Posterior vena cava (tissue), 2 donors: ENCODE data around the gene PNPLA5. TPM values are rescaled to one million over a fixed set of nuclear protein-coding genes. Genes with fewer than 3 reads are reported as not detected.
"Not testable (repeated sequence)": the region's sequence is repeated elsewhere in the genome, so short reads cannot be mapped to it uniquely, and the experiment has no call there.

Experiments
- DNase-seq: peaks from one replicate; pipeline ENCODE4 v3.0.0-alpha.2; 2020; ENCODE audit warnings: low spot score
- intact Hi-C, 2 donors: fragments of 100-400 bp; cut with DNase I; formaldehyde crosslinking; loops; one replicate each; pipeline versions ENCODE4 v1.14.1 to v1.14.2; 2022 to 2023
- total RNA-seq, 2 donors: library from RNA; stranded (reverse); fragmentation: NEBNext Ultra II Directional; extraction: Animal tissue kit (Norgen Biotek cat#: 25700); gene quantifications; one replicate each; pipeline ENCODE4 v1.2.1, GENCODE V29; 2021
- donor health status: DM: yes; HTN: yes; CAD: no.
- donor health status: DM: yes; HTN: yes; CAD: no.

Gene PNPLA5
- total RNA-seq, 2 donors from 2014 or later: not detected

DNA sequence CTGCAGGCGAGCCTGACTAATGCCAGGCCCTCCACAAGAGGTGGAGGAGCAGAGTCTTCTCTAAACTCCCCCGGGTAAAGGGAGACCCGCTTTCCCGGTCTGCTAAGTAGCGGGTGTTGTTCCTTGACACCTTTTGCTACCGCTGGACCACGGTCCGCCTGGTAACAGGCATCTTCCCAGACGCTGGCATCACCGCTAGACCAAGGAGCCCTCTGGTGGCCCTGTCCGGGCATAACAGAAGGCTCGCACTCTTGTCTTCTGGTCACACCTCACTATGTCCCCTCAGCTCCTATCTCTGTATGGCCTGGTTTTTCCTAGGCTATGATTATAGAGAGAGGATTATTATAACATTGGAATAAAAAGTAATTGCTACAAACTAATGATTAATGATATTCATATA is 12.6 kb upstream of the PNPLA5 start:
- intact Hi-C loops, DNase-seq: not testable (repeated sequence)

- DNase-seq, intact Hi-C loops: not testable (repeated sequence)
Observed at GRCh38 chr22:43903033-43903432, 11.2 kb upstream of the PNPLA5 start.

- DNase-seq: no peak
- intact Hi-C loops: no loop called here
Observed at GRCh38 chr22:43901976-43902643, 10.3 kb upstream of the PNPLA5 start.

GRCh38 chr22:43900206-43900605 is 8.4 kb upstream of the PNPLA5 start:
- intact Hi-C loops: no loop called here
- no peak for DNase-seq

GRCh38 chr22:43897751-43898261 is 6.0 kb upstream of the PNPLA5 start:
- no peak for DNase-seq
- intact Hi-C loops: no loop called here

GRCh38 chr22:43895986-43896645 is 4.3 kb upstream of the PNPLA5 start:
- DNase-seq: no peak
- intact Hi-C loops: no loop called here

- peak; percentile 32 for DNase-seq
- intact Hi-C loops: no loop called here
Observed at GRCh38 chr22:43894122-43894521, 2.3 kb upstream of the PNPLA5 start.

- DNase-seq: peak; percentile 62
- intact Hi-C loops: no loop called here
Observed at GRCh38 chr22:43893266-43893665, 1.5 kb upstream of the PNPLA5 start.

GRCh38 chr22:43892183-43892894 is 526 bp upstream of the PNPLA5 start:
- intact Hi-C loops: no loop called here
- DNase-seq: peak; percentile 63

GRCh38 chr22:43890901-43891331 is 897 bp downstream of the PNPLA5 start:
- intact Hi-C loops: no loop called here
- peak; percentile 75 for DNase-seq

GRCh38 chr22:43889860-43890253 is 2.0 kb downstream of the PNPLA5 start:
- intact Hi-C loops: loop anchor here in 1 of 2 donors (5.0 kb wide), 1 partner anchor 503 kb away; no protein-coding TSS in a partner anchor
- peak; percentile 59 for DNase-seq

DNA sequence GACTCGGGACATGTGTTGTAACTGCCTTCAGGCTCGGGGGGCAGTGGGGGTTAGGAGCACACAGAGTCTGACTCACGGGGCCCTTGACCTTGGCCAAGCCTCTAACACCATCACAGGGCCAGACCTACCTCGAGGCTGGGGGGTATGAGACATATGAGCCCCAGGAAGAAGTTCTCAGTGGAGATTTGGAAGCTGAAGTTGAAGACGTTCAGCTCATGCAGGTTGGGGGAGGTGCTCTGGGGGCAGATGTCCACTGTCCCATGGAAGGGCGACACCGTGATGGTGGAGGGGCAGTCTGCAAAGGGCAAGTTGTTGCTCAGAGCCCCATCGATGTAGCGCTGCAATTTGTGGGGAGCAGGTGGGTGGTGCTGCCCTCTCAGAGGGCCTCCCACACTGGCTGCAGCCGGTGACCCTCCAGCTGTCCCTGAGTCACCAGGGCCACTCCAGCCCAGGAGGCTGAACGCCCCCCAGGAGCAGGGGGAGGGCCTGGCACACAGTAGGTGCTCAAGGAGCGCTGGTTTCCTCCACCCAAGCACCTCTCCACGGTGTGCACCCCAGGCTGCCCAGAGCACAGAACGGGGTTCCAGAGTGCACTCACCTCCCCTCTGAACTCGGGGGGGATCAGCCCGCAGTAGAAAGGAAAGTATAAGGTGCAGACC is 2.5 kb downstream of the PNPLA5 start:
- DNase-seq: peak; percentile 61
- intact Hi-C loops: loop anchor here in 1 of 2 donors (5.0 kb wide), 1 partner anchor 502 kb away; no protein-coding TSS in a partner anchor

DNA sequence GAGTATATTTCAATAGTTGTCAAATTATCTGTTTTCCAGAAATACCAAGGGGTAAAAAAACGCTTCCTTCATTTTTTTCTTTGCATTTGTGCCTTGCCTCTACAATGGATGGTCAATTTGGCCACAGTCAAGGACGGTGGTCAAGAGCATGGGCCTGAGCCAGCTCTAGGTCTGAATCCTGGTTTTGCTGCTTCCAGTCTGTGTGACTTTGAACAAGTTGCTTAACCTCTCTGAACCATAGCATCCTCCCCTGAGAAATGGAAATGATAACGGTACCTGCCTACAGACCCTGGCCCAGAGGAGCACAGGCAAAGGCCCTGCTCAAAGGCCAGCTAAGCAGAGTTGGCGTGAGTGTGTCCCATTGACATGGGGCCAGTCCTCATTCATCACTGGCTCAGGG is 3.1 kb downstream of the PNPLA5 start:
- intact Hi-C loops: loop anchor here in 1 of 2 donors (5.0 kb wide), 1 partner anchor 501 kb away; no protein-coding TSS in a partner anchor
- peak; percentile 29 for DNase-seq

DNA sequence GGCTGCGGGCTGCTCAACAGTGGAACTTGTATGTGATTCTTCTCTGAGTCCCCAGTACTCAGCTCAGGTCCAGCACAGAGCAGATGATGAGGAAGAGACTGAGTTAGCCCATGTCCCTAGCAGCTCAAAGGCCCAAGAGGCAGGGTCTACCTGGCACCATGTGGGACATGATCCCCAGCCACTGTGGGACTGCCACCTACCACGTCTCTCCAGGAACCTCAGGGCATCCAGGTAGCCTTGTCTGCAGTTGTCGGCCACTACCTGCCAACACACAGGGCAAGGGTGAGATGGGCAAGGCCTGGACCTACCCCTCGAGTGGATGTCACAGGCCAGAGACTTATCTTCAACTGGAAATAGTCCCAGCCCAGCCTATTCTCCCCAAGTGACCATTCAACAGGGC is 4.4 kb downstream of the PNPLA5 start:
- intact Hi-C loops: loop anchor here in 1 of 2 donors (5.0 kb wide), 1 partner anchor 500 kb away; no protein-coding TSS in a partner anchor
- peak; percentile 48 for DNase-seq

DNA sequence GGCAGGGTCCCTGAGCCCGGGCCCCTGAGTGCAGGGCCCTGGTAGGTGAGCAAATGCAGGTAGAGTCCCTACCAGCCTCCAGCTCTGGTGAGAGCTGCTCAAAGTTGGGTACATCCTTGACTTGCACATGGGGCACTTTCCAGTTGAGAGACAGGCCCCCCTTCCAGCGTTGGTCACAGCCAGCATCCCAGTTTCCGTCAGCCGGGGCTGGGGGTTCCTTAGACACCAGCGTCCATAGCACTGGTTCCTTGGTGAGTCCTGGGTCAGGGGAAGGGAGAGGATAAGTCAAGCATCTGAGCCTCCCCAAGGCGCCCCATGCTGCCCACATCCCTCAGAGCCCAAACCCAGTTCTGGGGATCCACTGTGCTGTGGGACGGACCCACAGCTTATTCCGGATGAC is 5.6 kb downstream of the PNPLA5 start:
- DNase-seq: peak; percentile 70
- intact Hi-C loops: loop anchor here in 1 of 2 donors (5.0 kb wide), 1 partner anchor 499 kb away; no protein-coding TSS in a partner anchor

DNA sequence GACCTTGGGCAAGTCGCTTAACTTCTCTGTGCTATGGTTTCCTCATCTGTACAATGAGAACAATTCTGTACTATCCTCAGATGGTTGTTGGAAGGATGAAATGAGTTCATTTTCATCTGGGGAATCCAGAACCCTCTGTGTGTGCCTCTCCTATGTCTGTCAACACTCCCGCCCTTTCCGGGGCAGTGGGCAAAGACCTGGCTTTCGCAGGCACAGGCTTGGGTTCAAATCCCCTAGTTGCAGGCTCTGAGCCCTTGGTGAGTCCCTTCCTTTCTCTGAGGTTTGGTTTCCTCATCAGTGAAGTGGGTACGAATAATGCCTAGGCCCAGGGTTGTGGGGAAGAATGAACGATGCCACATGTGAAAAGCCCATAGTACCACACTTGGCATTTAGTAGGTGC is 6.0 kb downstream of the PNPLA5 start:
- peak; percentile 72 for DNase-seq
- intact Hi-C loops: loop anchor here in 1 of 2 donors (5.0 kb wide), 1 partner anchor 498 kb away; no protein-coding TSS in a partner anchor

DNA sequence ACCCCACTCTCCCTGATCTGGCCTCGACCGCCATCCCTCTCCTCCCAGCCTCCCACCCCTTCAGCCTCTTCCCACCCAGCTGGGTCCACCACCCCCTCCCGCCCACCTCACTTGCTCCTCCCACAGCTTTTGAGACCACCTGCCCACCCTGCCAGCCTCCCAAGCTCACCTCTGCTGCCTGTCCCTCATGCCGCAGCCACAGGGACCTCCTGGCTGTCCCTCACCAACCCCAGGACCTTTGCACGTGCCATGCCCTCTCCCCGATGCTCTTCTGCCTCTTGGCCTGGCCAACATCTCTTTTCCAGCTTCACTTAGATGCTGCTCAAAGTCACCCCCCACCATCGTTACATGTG is 6.5 kb downstream of the PNPLA5 start:
- intact Hi-C loops: loop anchor here in 1 of 2 donors (5.0 kb wide), 1 partner anchor 498 kb away; no protein-coding TSS in a partner anchor
- DNase-seq: peak; percentile 32

GRCh38 chr22:43884600-43885318 is 7.1 kb downstream of the PNPLA5 start:
- DNase-seq: peak; percentile 85
- intact Hi-C loops: loop anchor here in 1 of 2 donors (5.0 kb wide), 1 partner anchor 497 kb away; no protein-coding TSS in a partner anchor
